ENCODE measurements around the gene RNASE4.

GRCh38 chr14:20698018-20698329 is 13.6 kb downstream of the RNASE4 start:
- no peak for TF ChIP-seq POLR2A (IDR thresholded peaks at IDR 0.05)
- no peak for TF ChIP-seq CTCF (IDR thresholded peaks at IDR 0.05)
- no peak for TF ChIP-seq EP300 (IDR thresholded peaks at IDR 0.05)

Measured in ovary (tissue), 3 donors.